Panc1 (cell line): ENCODE measurements around the gene ZNF771. TPM values are rescaled to one million over a fixed set of nuclear protein-coding genes. Genes with fewer than 3 reads are reported as not detected.

Source experiments
- ATAC-seq: fragments of 200-7000 bp; cut with Tn5 transposase; 2 replicates; pipeline ENCODE4 v1.9.1; 2020; ENCODE audit warnings: mild to moderate bottlenecking, moderate library complexity
- BruUV-seq: library from RNA; stranded (reverse); fragments of 400-500 nt; replicated peaks from 2 replicates; lab custom pipeline; 2021; lab: Mats Ljungman, UMichigan
- CTCF ChIA-PET: fragments of 300-600 bp; sonication (Branson Sonifier 250); formaldehyde crosslinking; loops from one replicate; lab custom pipeline; 2022; ENCODE audit warnings: antibody characterized with exemption; lab: Charles Lee
- POLR2A ChIA-PET: fragments of 300-600 bp; sonication (Branson Sonifier 250); formaldehyde crosslinking; loops from one replicate; lab custom pipeline; 2022; ENCODE audit warnings: antibody characterized with exemption; lab: Charles Lee
- DNase-seq: peaks from one replicate; pipeline ENCODE4 v3.0.0-alpha.2; 2010; ENCODE audit warnings: low read depth, low spot score
- H3K27ac ChIP-seq: 2 replicates; pipeline ENCODE4 v1.5.1; 2011; ENCODE audit warnings: mild to moderate bottlenecking, low read length, inconsistent platforms
- H3K27me3 ChIP-seq: fragments of 200-500 bp; sonication (Bioruptor generic); 2 replicates; pipeline ENCODE4 v1.6.0; 2014; ENCODE audit warnings: low read length, inconsistent platforms; ENCODE audit not compliant: control insufficient read depth, insufficient read depth
- H3K36me3 ChIP-seq: fragments of 200-500 bp; sonication (Bioruptor generic); 2 replicates; pipeline ENCODE4 v1.5.1; 2014; ENCODE audit warnings: inconsistent platforms, mild to moderate bottlenecking, low read length, moderate library complexity; ENCODE audit not compliant: control insufficient read depth, insufficient read depth
- H3K4me1 ChIP-seq: 2 replicates; pipeline ENCODE4 v1.5.1; 2011; ENCODE audit warnings: inconsistent platforms, mild to moderate bottlenecking, low read length, moderate library complexity; ENCODE audit not compliant: control insufficient read depth, insufficient read depth
- H3K4me3 ChIP-seq, 2 experiments: 2 replicates each; pipeline ENCODE4 v1.5.1; 2011 to 2012; ENCODE audit warnings: low read depth in 2 of 2, low read length in 2 of 2, mild to moderate bottlenecking in 2 of 2, inconsistent platforms in 1 of 2, moderate library complexity in 1 of 2
- H3K9me3 ChIP-seq: fragments of 200-500 bp; sonication (Bioruptor generic); 2 replicates; pipeline ENCODE4 v1.5.1; 2014; ENCODE audit warnings: low read depth, mild to moderate bottlenecking, inconsistent platforms, low read length, moderate library complexity; ENCODE audit not compliant: control insufficient read depth, insufficient read depth
- CTCF ChIP-seq: fragments of 450-650 bp; IDR thresholded peaks from 2 replicates; pipeline ENCODE4 v1.5.1; 2017; ENCODE audit warnings: mild to moderate bottlenecking
- POLR2AphosphoS5 ChIP-seq: IDR thresholded peaks from 2 replicates; pipeline ENCODE4 v1.6.1; 2012; ENCODE audit warnings: mild to moderate bottlenecking, low read depth, low read length, moderate library complexity
- REST ChIP-seq, 2 experiments: IDR thresholded peaks; 2 replicates each; pipeline ENCODE4 v1.6.1; 2011 to 2012; ENCODE audit warnings: low read depth in 2 of 2, control low read depth in 1 of 2, low read length in 1 of 2, mild to moderate bottlenecking in 1 of 2, moderate library complexity in 1 of 2; ENCODE audit not compliant: insufficient read depth in 1 of 2
- SIN3A ChIP-seq: IDR thresholded peaks from 2 replicates; pipeline ENCODE4 v1.6.1; 2012; ENCODE audit warnings: low read depth, mild to moderate bottlenecking, low read length, moderate library complexity, borderline replicate concordance; ENCODE audit not compliant: insufficient read depth
- TCF7L2 ChIP-seq: IDR thresholded peaks from 2 replicates; pipeline ENCODE4 v1.6.1; 2011; ENCODE audit warnings: mild to moderate bottlenecking, low read depth, low read length, inconsistent platforms
- in situ Hi-C: cut with HindIII; loops from 2 replicates; pipeline ENCODE4 v1.10.0; 2016; ENCODE audit warnings: low sequenced_read_pairs, low pct_unique_long_range_greater_than_20kb
- intact Hi-C: fragments of 100-400 bp; cut with micrococcal nuclease; formaldehyde crosslinking; loops from one replicate; pipeline ENCODE4 v1.10.0; 2022; ENCODE audit not compliant: unreplicated experiment
- total RNA-seq: library from RNA; stranded (reverse); gene quantifications from one replicate; pipeline ENCODE4 v1.2.1, GENCODE V29; 2021; ENCODE audit not compliant: unreplicated experiment

Gene ZNF771
- total RNA-seq, 1 experiment from 2014 or later: 14.4 TPM

- TF ChIP-seq TCF7L2 (no peak), REST (IDR thresholded peaks at IDR 0.05; ENCODE audit: insufficient read depth in 1 of 2, low read depth in 2 of 2, low read length in 1 of 2) (no peak), SIN3A (no peak), CTCF (no peak), POLR2AphosphoS5 (no peak)
- ChIA-PET CTCF (no interaction called here), POLR2A (no interaction called here)
- intact Hi-C loops: loop anchor here (10.0 kb wide), 1 partner anchor 79 kb away; the partner anchor contains the start of gene ZNF768
- ATAC-seq: no peak
- H3K4me3 ChIP-seq: peak overlapping the region; percentile 74 to 82
- in situ Hi-C loops: no loop called here
- H3K27me3 ChIP-seq: no peaks in the 10 kb centered on the region
- no TSS peak for BruUV-seq
- 0 out of 2 replicates have a peak, but pooled peaks cover 5% of the 10 kb centered on the region for H3K36me3 ChIP-seq
- no peak for DNase-seq
- peak overlapping the region; percentile 86 for H3K27ac ChIP-seq
- peaks cover 14% of the 10 kb centered on the region for H3K4me1 ChIP-seq
- H3K9me3 ChIP-seq: no peaks in the 10 kb centered on the region
Measured at GRCh38 chr16:30446203-30446595, 38.8 kb downstream of the ZNF771 start.

DNA sequence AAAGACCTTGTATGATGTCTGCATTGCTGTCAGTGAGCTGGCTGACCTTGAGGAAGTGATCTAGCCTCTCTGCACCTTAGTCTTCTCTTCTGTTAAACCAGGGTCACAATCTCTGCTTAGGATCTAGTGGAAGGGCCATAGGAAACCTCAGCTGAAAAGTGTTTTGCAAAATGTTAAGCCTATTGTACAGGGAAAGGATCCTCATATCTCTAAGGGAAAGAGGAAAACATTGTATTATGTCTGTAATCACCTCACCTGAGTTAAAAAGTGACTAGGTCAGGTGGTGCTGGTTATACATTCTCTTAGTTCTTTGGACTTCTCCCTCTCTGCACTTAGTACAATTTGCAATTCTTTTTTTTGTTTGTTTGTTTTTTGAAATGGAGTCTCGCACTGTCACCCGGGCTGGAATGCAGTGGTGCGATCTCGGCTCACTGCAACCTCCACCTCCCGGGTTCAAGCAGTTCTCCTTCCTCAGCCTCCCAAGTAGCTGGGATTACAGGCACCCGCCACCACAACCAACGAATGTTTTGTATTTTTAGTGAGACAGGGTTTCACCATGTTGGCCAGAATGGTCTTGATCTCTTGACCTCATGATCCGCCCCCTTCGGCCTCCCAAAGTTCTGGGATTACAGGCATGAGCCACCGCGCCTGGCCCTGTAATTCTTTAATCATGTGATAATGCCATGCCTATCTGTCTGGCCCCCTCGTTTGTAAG, 40.3 kb downstream of the ZNF771 start:
- POLR2A ChIA-PET: no interaction called here
- DNase-seq (no peak), ATAC-seq (no peak)
- Histone ChIP-seq H3K9me3 (no peaks in the 10 kb centered on the region), H3K4me3 (no peak overlapping the region), H3K4me1 (peaks cover 14% of the 10 kb centered on the region), H3K36me3 (0 out of 2 replicates have a peak, but pooled peaks cover 5% of the 10 kb centered on the region), H3K27me3 (no peaks in the 10 kb centered on the region), H3K27ac (no peak overlapping the region)
- CTCF ChIA-PET: interaction anchor here (0.7 to 0.8 kb wide), 2 partner anchors 18 to 51 kb away, joined by 3 to 4 read pairs; partner anchors contain the start of gene DCTPP1
- no TSS peak for BruUV-seq
- intact Hi-C loops: loop anchor here (10.0 kb wide), 1 partner anchor 77 kb away; the partner anchor contains the start of gene ZNF768
- in situ Hi-C loops: no loop called here
- TF ChIP-seq POLR2AphosphoS5 (no peak), TCF7L2 (no peak), REST (IDR thresholded peaks at IDR 0.05; ENCODE audit: insufficient read depth in 1 of 2, low read depth in 2 of 2, low read length in 1 of 2) (no peak), SIN3A (no peak), CTCF (no peak)
